GM12878 (cell line): ENCODE results near the gene METTL27. TPM values are rescaled to one million over a fixed set of nuclear protein-coding genes. Genes with fewer than 3 reads are reported as not detected.

Source experiments
- ATAC-seq: fragments of 200-7000 bp; cut with Tn5 transposase; 3 replicates; pipeline ENCODE4 v1.9.1; 2020; ENCODE audit warnings: mild to moderate bottlenecking, moderate library complexity
- BruUV-seq: library from RNA; stranded (reverse); fragments of 400-500 nt; replicated peaks from 2 replicates; lab custom pipeline; 2021; lab: Mats Ljungman, UMichigan
- CTCF ChIA-PET: fragments of 300-600 bp; sonication (Branson Sonifier 250); formaldehyde crosslinking; extraction: SDS; loops from one replicate; lab custom pipeline; 2021; ENCODE audit warnings: inconsistent platforms; lab: Yijun Ruan, JAX
- POLR2A ChIA-PET: fragments of 350-600 bp; formaldehyde crosslinking; extraction: SDS; loops from one replicate; lab custom pipeline; 2021; ENCODE audit warnings: inconsistent platforms; lab: Charles Lee
- RAD21 ChIA-PET: fragments of 300-600 bp; sonication (Branson Sonifier 250); formaldehyde crosslinking; loops from one replicate; lab custom pipeline; 2023; ENCODE audit warnings: antibody characterized with exemption; ENCODE audit not compliant: unreplicated experiment; lab: Charles Lee
- SMC1A ChIA-PET: fragments of 300-600 bp; sonication (Branson Sonifier 250); formaldehyde crosslinking; loops from one replicate; lab custom pipeline; 2023; ENCODE audit not compliant: unreplicated experiment, uncharacterized antibody; lab: Charles Lee
- DNase-seq: peaks from one replicate; pipeline ENCODE4 v3.0.0-alpha.2; 2011; ENCODE audit warnings: low read depth, low spot score
- FAIRE-seq: peaks from 3 replicates; lab custom pipeline; 2011; peaks lifted over from hg19 to GRCh38; lab: Jason Lieb, UNC
- H2AFZ ChIP-seq: 2 replicates; pipeline ENCODE4 v1.6.0; 2011; ENCODE audit warnings: low read depth, low read length, control low read depth; ENCODE audit not compliant: control insufficient read depth
- H3K27ac ChIP-seq: 2 replicates; pipeline ENCODE4 v1.5.1; 2011; ENCODE audit warnings: control low read depth; ENCODE audit not compliant: control insufficient read depth, insufficient read depth
- H3K27me3 ChIP-seq, 2 experiments: replicated peaks in 1 of 2; 2 replicates each; pipeline versions ENCODE4 v1.6.0 to v1.6.1; 2011; ENCODE audit warnings: low read length in 1 of 2; ENCODE audit not compliant: control insufficient read depth in 2 of 2, insufficient read depth in 2 of 2
- H3K36me3 ChIP-seq, 2 experiments: 2 replicates each; pipeline ENCODE4 v1.5.1; 2011; ENCODE audit warnings: low read length in 1 of 2; ENCODE audit not compliant: control insufficient read depth in 2 of 2, insufficient read depth in 2 of 2
- H3K4me1 ChIP-seq: 2 replicates; pipeline ENCODE4 v1.6.1; 2011; ENCODE audit warnings: mild to moderate bottlenecking, low read length, moderate library complexity, mixed read lengths; ENCODE audit not compliant: control insufficient read depth, insufficient read depth
- H3K4me2 ChIP-seq: 2 replicates; pipeline ENCODE4 v1.6.0; 2011; ENCODE audit warnings: control low read depth; ENCODE audit not compliant: control insufficient read depth, insufficient read depth
- H3K4me3 ChIP-seq: fragments of 200-600 bp; sonication (generic); 2 replicates; pipeline ENCODE4 v1.5.1; 2016
- H3K79me2 ChIP-seq: 2 replicates; pipeline ENCODE4 v1.6.0; 2011; ENCODE audit warnings: low read length; ENCODE audit not compliant: control insufficient read depth, insufficient read depth
- H3K9ac ChIP-seq: 2 replicates; pipeline ENCODE4 v1.8.0; 2011; ENCODE audit warnings: low read length, control low read depth, mixed read lengths; ENCODE audit not compliant: control insufficient read depth, insufficient read depth
- H3K9me3 ChIP-seq: replicated peaks from 3 replicates; pipeline ENCODE4 v1.5.1; 2011; ENCODE audit warnings: mild to moderate bottlenecking, low read length; ENCODE audit not compliant: control insufficient read depth, insufficient read depth
- H4K20me1 ChIP-seq: 2 replicates; pipeline ENCODE4 v1.6.0; 2011; ENCODE audit not compliant: control insufficient read depth, insufficient read depth
- ATF3 ChIP-seq: IDR thresholded peaks from 2 replicates; pipeline ENCODE4 v1.6.1; 2011; ENCODE audit warnings: low read depth, mild to moderate bottlenecking, low read length, moderate library complexity, borderline replicate concordance; ENCODE audit errors: extremely low read depth
- BACH1 ChIP-seq: fragments of 450-650 bp; IDR thresholded peaks from 2 replicates; pipeline ENCODE4 v1.6.1; 2017; ENCODE audit warnings: mild to moderate bottlenecking, borderline replicate concordance
- BCL11A ChIP-seq: IDR thresholded peaks from 2 replicates; pipeline ENCODE4 v1.6.1; 2011; ENCODE audit warnings: low read depth, low read length
- BMI1 ChIP-seq: fragments of 450-650 bp; IDR thresholded peaks from 2 replicates; pipeline ENCODE4 v1.6.1; 2016; ENCODE audit warnings: mild to moderate bottlenecking, moderate library complexity, borderline replicate concordance
- CBFB ChIP-seq: IDR thresholded peaks from 2 replicates; pipeline ENCODE4 v1.6.1; 2016; ENCODE audit warnings: antibody characterized with exemption, low read depth
- CHD1 ChIP-seq: IDR thresholded peaks from 2 replicates; pipeline ENCODE4 v1.6.1; 2012; ENCODE audit warnings: low read depth, low read length, improper control_type of control experiment
- E4F1 ChIP-seq: fragments of 450-650 bp; IDR thresholded peaks from 2 replicates; pipeline ENCODE4 v1.6.1; 2018; ENCODE audit warnings: borderline replicate concordance, mild to moderate bottlenecking; ENCODE audit not compliant: partially characterized antibody
- ESRRA ChIP-seq: IDR thresholded peaks from 2 replicates; pipeline ENCODE4 v1.6.1; 2012; ENCODE audit warnings: mild to moderate bottlenecking, low read length, improper control_type of control experiment
- FOXM1 ChIP-seq: IDR thresholded peaks from 2 replicates; pipeline ENCODE4 v1.6.1; 2012; ENCODE audit warnings: low read depth, mild to moderate bottlenecking, inconsistent platforms, low read length, moderate library complexity
- GABPA ChIP-seq: IDR thresholded peaks from 2 replicates; pipeline ENCODE4 v1.6.1; 2014; ENCODE audit warnings: antibody characterized with exemption, low read depth, mild to moderate bottlenecking, inconsistent platforms
- IRF5 ChIP-seq: fragments of 450-650 bp; IDR thresholded peaks from 2 replicates; pipeline ENCODE4 v1.6.1; 2017; ENCODE audit warnings: borderline replicate concordance
- KDM1A ChIP-seq: fragments of 200-600 bp; sonication (generic); IDR thresholded peaks from 2 replicates; pipeline ENCODE4 v1.6.1; 2016; ENCODE audit warnings: borderline replicate concordance
- LARP7 ChIP-seq: fragments of 450-650 bp; IDR thresholded peaks from 2 replicates; pipeline ENCODE4 v1.6.1; 2017; ENCODE audit warnings: mild to moderate bottlenecking
- NFXL1 ChIP-seq: fragments of 450-650 bp; IDR thresholded peaks from 2 replicates; pipeline ENCODE4 v1.6.1; 2017; ENCODE audit warnings: antibody characterized with exemption, mild to moderate bottlenecking, borderline replicate concordance
- ZNF622 ChIP-seq: fragments of 450-650 bp; IDR thresholded peaks from 2 replicates; pipeline ENCODE4 v1.6.1; 2017; ENCODE audit warnings: mild to moderate bottlenecking, inconsistent platforms
- WGBS: methylation state at CpG from one replicate; pipeline ENCODE4 v1.1.6; 2016; ENCODE audit warnings: low lambda C conversion rate; ENCODE audit not compliant: insufficient replicate concordance, insufficient coverage; ENCODE audit errors: missing lambda C conversion rate; 5-methylcytosine and 5-hydroxymethylcytosine counted together
- in situ Hi-C: fragments of 300-500 bp; cut with MboI; formaldehyde crosslinking; loops from 9 replicates; pipeline ENCODE4 v1.14.3; 2018; ENCODE audit warnings: mixed read lengths
- intact Hi-C: fragments of 100-400 bp; cut with micrococcal nuclease; formaldehyde crosslinking; loops from one replicate; pipeline ENCODE4 v1.14.2; 2022; ENCODE audit not compliant: unreplicated experiment
- polyA plus RNA-seq, 11 experiments: library from polyadenylated mRNA; depleted of rRNA in 4 of 11; unstranded in 6 of 11; stranded (reverse) in 5 of 11; fragments of >200 nt; fragmentation: Nextera tagmentation in 4 of 11; fragmentation: Illumina TruSeq in 1 of 11; extraction: Ambion mirVana in 4 of 11; extraction: Trizol in 1 of 11; gene quantifications; 1 replicate in 1 of 11; 2 replicates in 10 of 11; pipeline versions ENCODE4 v1.2.1 to v1.2.3, GENCODE V29; 2011 to 2016; ENCODE audit warnings: inconsistent platforms in 2 of 11, missing spikeins in 2 of 11, low read depth in 1 of 11
- total RNA-seq, 4 experiments: library from RNA; depleted of rRNA in 3 of 4; stranded (reverse); fragments of >200 nt in 3 of 4; fragmentation: Illumina TruSeq in 1 of 4; extraction: Trizol in 1 of 4; gene quantifications; 2 replicates each; pipeline versions ENCODE4 v1.2.1 to v1.2.3, GENCODE V29; 2013 to 2021
- TF ChIP-seq, protein P1 (sequence below): fragments of 150-350 bp; IDR thresholded peaks from 2 replicates; pipeline ENCODE4 v1.6.1; 2016; ENCODE audit warnings: low read depth, low read length

Gene METTL27
- total and polyA plus RNA-seq, 10 of the 15 experiments (the other 5 are each of a cell fraction or from before 2014, with no cell fraction given): 0.10 to 3.4 (median 0.68) TPM

DNA sequence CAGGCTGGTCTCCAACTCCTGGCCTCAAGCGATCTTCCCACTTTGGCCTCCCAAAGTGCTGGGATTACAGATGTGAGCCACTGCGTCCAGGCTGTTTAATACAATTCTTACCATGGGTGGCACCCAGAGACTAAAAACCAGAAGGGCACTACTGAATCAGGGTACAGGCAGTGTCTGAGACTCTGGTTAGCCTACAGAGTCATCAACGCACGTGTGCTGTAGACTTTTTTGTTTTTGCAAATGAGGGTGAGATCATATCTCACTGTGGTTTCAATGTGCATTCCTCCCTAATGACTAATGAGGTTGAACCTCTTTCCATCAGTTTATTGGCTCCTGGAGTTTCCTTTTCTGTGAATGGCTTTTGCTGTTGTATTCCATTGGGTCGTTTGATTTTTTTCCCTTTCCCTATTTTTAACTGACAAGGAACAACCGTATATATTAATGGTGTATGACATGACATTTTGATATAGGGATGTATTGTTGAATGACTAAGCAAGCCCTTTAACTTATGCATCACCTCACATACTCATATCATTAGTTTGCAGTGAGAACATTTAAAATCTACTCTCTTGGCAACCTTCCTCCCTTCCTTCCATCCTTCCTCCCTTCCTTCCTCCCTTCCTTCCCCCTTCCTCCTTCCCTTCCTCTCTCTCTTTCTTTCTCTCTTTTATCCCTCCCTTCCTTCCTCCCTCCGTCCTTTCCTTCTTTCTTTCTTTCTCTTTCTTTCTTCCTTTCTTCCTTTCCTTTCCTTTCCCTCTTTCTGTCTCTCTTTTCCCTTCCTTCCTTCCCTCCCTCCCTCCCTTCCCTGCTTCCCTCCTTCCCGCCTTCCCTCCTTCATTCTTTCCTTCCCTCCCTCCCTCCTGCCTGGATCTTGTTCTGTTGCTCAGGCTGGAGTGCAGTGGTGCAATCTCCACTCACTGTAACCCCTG, 9.4 kb upstream of the METTL27 start:
- H3K27ac ChIP-seq: no peak overlapping the region
- BruUV-seq: no TSS peak
- FAIRE-seq (peak; percentile 77), ATAC-seq (peak; percentile 91), DNase-seq (peak; percentile 41)
- H3K79me2 ChIP-seq: no peaks in the 10 kb centered on the region
- POLR2A ChIA-PET: no interaction called here
- H2AFZ ChIP-seq: no peak overlapping the region
- no peaks in the 10 kb centered on the region for H4K20me1 ChIP-seq
- intact Hi-C loops: no loop called here
- CTCF ChIA-PET: no interaction called here
- no peaks in the 10 kb centered on the region for H3K36me3 ChIP-seq
- no peak overlapping the region for H3K4me2 ChIP-seq
- H3K27me3 ChIP-seq: no peaks in the 10 kb centered on the region
- in situ Hi-C loops: no loop called here
- no peak overlapping the region for H3K9ac ChIP-seq
- RAD21 ChIA-PET: interaction anchor here (1.1 kb wide), 2 partner anchors 9 to 113 kb away, joined by 3 to 7 read pairs; partner anchors contain the start of genes ABHD11 and METTL27
- H3K4me3 ChIP-seq: no peak overlapping the region
- SMC1A ChIA-PET: interaction anchor here (0.8 to 0.9 kb wide), 2 partner anchors 27 to 112 kb away, joined by 3 read pairs; no protein-coding TSS in a partner anchor
- H3K4me1 ChIP-seq: peaks cover 20% of the 10 kb centered on the region
- WGBS: 11% methylated on average over 7 of the region's 8 CpGs
- H3K9me3 ChIP-seq: no peaks in the 10 kb centered on the region
- TF ChIP-seq LARP7: no peak
- no peak for TF ChIP-seq KDM1A
- TF ChIP-seq BMI1: no peak
- TF ChIP-seq NFXL1: no peak
- TF ChIP-seq ATF3: no peak
- peak; percentile 63; the same call in 1 of the 2 replicates for TF ChIP-seq CBFB
- TF ChIP-seq E4F1: no peak
- TF ChIP-seq GABPA: no peak
- TF ChIP-seq IRF5: no peak
- no peak for TF ChIP-seq CHD1
- peak; percentile 49; the same call in 1 of the 2 replicates for TF ChIP-seq BCL11A
- TF ChIP-seq ESRRA: no peak
- TF ChIP-seq BACH1: no peak
- TF ChIP-seq, protein P1, sequence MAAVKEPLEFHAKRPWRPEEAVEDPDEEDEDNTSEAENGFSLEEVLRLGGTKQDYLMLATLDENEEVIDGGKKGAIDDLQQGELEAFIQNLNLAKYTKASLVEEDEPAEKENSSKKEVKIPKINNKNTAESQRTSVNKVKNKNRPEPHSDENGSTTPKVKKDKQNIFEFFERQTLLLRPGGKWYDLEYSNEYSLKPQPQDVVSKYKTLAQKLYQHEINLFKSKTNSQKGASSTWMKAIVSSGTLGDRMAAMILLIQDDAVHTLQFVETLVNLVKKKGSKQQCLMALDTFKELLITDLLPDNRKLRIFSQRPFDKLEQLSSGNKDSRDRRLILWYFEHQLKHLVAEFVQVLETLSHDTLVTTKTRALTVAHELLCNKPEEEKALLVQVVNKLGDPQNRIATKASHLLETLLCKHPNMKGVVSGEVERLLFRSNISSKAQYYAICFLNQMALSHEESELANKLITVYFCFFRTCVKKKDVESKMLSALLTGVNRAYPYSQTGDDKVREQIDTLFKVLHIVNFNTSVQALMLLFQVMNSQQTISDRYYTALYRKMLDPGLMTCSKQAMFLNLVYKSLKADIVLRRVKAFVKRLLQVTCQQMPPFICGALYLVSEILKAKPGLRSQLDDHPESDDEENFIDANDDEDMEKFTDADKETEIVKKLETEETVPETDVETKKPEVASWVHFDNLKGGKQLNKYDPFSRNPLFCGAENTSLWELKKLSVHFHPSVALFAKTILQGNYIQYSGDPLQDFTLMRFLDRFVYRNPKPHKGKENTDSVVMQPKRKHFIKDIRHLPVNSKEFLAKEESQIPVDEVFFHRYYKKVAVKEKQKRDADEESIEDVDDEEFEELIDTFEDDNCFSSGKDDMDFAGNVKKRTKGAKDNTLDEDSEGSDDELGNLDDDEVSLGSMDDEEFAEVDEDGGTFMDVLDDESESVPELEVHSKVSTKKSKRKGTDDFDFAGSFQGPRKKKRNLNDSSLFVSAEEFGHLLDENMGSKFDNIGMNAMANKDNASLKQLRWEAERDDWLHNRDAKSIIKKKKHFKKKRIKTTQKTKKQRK: no peak
- no peak for TF ChIP-seq FOXM1
- TF ChIP-seq ZNF622: no peak
